Stimulated activated CD8-positive, alpha-beta memory T cell treated with anti-CD3 and anti-CD28 coated beads, Interleukin-2, amount 100 ng/mL, for 1 hour (primary cell): Measurements from ENCODE around the gene NKG7.
A peak's percentile ranks its signal among the peaks of the same experiment; 100 is the strongest.

Source experiments
- DNase-seq, 2 donors: peaks; one replicate each; pipeline ENCODE4 v3.0.0-alpha.2; 2020; ENCODE audit warnings: low read depth in 2 of 2

NKG7 gene

DNA sequence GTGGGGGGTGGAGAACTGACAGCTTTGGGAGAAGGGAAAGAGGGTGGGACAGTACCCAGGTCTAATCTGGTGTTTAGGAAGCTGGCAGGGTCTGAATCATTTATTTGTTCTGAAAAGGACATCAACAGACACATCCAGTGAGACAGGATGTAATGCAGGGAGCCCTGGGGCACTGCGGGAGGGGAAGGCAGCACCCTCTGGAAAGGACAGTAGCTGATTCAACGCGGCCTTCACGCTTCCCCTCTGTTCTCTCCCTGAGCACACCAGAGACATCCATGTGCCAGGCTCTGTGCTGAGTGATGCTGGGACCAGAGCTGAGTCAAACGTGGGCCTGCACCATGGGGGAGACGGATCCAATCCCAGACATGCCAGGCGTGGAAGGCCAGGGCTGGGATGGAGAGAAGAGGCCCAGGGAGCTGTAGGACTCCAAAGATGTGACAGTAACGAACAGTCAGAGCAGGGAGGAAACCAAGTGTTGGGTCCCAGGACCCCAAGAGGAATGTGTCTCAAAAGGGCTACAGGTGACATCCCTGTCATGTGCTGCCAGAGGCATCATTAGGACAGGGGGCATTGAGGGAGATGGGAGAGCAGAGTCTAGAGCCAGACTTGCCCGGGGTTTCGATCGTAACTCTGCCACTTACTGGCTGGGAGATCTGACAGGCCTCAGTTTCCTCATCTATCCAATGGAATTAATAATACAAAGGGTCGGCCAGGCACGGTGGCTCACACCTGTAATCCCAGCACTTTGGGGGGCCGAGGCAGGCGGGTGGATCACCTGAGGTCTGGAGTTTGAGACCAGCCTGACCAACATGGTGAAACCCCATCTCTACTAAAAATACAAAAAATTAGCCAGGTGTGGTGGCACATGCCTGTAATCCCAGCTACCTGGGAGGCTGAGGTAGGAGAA, 8.0 kb downstream of the NKG7 start:
- DNase-seq: no peak

DNA sequence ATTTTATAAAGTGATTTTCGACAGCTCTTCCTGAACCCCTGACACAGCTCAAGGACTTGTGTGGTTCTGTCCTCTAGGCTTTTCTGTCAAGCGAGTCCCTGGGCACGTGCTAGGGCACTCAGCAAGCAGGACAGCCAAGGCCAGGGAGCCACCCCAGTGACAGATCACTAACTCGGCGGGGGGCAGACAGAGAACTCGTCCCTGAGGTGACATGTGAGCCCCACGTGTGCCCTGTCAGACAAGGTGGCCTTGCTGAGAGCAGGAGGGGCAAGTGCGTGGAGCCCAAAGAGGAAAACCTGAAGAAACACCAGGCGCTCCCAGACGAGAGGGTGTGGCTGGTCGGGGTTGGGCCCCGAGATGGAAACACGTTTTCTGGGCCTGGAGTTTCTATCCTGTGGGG, 11.2 kb downstream of the NKG7 start:
- DNase-seq: no peak

GRCh38 chr19:51359294-51359693, 13.2 kb downstream of the NKG7 start:
- no peak for DNase-seq

DNA sequence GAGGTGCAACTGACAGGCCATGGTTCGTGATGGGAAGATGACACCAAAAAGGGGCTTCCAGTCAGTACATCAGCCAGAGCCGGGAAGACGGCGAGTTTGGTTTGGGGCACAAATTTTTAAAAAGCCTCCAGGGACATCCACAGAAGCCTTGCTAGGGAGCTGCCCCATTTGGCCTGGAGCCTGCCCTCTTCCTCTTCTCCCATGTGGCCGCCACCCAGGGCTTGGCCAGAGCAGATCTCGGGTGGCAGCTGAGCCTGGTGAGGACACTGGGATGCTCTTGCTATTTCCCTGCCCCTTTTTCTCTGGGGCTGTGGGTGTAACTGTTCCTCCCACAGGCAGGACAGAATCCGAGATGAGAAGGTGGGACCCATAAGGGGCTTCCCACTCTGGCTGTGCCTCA, 14.5 kb downstream of the NKG7 start:
- no peak for DNase-seq

DNA sequence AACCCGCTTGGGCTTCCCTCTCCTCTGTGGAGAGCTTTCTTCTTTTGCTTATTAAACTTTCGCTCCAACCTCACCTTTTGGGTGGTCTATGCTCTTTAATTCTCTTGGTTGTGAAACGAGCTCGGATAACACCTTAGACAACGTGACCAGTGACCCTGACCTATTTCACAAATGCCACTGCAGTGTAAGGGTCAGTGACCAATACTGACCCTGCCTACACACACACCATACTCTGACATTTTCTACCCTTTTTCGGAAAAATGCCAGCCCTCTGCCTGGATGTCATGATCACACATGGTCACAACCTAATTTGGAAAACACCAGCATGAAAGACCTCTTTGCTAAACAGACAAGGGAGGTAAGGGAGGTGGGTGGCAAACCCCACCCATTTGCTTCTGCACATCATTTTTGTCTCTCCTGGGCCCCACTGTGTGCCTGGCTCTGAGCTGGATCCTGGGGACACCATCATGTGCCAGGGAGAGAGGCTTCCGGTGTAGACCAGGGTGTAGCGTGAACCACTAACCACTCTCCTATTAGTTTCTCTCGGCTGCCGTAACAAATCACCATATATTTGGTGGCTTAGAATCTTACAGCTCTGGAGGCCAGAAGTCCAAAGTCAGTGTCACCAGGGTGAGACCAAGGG, 16.2 kb downstream of the NKG7 start:
- DNase-seq: no peak

DNA sequence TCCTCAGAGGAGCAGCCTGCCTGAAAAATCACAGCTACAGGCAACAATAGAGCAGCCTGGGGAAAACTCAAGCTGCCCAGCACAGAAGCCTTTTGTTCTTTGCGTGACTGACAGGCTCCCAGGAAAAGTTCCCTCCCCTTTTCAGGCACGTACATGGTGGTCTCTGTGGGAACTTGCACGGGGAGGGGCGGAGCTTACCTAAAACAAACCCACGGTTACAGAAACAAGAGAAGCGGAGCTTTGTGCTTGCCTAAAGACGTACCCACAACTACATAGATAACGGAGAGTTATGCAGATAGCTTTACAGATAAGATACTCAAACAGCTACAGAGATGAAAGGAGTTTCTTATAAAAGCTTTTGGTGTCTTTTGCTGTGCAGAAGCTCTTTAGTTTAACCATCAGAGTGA, 17.7 kb downstream of the NKG7 start:
- no peak for DNase-seq

DNA sequence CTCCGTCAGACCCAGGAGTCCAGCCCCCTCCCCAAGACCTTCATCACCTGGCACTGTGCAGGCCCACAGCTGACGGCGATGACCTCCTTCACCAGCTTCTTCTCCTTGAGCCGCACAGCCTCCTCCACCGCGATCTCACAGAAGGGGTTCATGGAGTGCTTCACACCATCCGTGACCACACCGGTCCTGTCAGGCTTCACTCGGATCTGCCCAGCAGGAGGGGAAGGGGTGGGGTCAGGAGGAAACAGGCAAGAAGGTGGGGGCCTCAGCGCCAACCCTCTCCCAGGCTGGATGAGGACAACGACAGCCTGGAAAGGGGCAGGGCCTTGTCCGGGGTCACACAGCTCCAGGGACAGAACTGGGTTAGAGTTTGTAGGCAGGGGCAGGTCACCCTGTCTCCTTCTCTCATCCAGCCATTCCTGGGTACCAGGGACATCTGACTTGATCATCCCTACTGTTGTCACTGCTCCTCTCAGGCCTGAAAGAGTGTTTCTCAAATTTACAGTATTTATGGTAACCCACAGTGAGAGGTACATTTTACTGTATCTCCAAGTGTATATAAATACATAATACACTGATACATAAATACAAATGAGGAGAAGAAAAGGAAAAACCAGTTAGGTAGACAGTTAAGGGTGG, 18.2 kb downstream of the NKG7 start:
- DNase-seq: no peak

DNA sequence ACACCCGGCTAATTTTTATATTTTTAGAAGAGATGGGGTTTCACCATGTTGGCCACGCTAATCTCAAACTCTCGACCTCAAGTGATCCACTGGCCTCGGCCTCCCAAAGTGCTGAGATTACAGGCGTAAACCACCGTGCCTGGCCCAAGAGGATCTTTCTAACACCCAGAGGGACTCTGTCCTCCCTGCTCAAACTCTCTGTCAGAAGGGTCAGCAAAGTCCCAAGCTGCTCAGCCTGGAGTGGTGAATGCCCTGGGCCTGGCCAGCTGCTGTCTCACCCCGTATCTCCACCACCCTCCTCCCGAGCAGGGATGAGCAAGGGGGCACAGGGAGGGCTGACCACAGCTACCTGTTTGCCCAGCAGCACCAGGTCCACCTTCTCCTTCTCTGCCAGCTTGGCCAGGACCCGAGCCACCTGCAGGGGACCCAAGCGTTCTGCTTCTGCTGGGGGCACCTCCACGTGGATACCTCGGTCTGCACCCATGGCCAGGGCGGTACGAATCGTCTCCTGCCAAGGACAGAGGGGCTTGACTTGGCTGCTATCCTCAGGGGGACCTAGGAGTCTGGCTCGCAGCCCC, 19.6 kb downstream of the NKG7 start:
- no peak for DNase-seq

DNA sequence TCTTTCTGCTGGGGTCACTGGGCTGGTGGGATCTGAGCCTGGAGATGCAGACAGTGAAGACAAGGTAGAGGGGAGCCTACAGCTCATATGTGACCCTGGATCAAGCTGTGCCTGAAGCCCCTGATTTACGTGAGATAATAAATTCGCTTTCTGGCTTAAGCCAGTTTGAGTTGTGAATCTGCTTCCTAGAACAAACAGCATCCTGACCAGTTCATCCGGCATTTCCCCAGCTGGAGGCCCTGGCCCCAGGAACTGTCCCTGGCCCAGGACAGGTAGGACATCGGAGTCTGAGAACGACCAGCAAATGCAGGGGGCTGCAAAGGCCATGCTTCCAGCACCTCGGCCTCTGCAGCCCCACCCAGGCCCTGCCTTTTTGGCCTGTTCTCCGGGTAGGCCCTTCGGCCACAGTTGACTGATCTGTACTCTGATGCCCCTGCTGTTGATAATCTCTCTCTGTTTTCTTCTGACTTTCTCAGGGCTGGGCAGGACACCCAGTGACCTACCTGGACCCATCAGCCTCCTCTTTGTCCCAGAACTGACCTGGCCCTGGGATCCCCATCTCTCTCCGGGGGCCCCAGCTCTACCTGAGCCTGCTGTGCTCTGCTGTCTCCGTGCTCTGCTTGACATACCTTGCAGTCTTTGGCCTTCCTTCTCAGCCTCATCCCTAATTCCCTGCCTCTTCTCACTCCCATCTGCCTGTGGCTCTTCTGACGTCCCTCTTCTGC, 21.0 kb downstream of the NKG7 start:
- DNase-seq: no peak

DNA sequence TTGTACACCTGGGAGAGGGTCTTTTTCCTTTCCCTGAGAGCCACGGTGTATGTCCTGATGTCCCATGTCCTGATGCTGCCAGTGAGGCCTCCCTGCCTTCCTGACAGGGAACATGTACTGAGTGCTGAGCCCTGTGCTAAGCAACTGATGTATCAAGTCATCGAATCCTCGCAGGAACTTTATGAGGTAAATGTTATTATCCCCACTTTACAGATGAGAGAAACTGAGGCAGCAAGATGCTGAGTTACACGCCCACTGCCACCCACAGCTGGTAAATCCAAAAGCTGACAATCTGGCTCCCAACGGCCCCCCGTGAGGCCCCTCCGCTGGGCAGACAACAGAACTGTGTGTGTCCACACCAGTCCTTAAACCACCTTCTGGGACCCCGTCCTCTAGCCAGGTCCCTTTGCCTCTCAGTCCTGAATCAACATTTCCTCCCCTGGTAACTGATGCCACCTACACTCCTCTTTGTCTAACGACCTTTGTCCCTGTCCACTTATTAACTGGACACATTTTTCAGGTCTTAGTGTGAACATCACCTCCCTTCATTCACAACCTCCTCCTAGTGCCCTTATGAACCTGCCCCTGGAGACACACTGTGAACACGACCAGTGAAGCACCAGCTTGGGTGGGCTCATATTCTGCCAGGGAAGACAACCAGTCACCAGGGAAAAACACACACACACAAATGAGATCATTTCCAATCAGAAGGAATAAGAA, 25.1 kb downstream of the NKG7 start:
- no peak for DNase-seq

DNA sequence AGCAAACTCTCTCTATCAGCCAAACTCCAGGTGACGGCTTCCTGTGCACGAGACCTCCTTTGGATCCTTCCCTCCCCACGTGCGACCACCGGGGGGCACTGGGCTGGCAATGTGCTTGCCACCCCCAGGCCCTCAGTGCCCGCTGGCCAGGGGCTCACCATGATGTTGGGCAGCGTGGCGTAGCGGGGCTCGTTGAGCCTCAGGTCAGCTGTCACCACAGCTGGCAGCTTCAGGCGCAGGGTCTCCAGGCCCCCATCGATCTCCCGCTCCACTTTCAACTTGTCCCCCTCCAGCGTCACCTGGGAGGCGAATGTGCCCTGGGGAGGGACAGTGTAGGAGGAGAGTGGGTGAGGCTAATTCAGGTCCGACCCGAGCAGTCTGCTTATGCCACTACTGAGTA, 25.7 kb downstream of the NKG7 start:
- DNase-seq: no peak

DNA sequence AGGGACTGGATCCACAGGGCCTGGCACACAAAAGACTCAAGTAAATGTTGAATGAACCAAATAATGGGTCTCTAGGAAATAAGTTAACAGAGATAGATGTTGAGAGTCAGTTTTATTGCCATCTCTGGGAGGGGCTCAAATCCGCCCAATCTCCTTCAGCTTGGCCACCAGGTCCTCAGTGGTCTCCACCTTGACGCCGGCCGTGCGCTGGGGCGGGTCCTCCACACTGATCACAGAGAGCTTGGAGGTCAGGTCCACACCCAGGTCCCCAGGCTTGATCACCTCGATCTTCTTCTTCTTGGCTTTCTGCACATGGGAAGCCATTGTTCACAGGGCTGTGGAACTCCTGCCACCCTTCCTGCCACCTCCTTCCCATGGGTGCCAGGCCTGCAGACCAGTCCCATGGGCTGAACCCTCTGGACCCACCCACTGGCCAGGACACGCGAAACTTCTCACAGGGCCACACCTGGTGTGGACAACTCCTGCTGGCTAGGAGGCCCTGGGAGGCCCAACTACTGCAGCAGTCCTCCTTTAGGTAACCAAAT, 27.3 kb downstream of the NKG7 start:
- DNase-seq: no peak

DNA sequence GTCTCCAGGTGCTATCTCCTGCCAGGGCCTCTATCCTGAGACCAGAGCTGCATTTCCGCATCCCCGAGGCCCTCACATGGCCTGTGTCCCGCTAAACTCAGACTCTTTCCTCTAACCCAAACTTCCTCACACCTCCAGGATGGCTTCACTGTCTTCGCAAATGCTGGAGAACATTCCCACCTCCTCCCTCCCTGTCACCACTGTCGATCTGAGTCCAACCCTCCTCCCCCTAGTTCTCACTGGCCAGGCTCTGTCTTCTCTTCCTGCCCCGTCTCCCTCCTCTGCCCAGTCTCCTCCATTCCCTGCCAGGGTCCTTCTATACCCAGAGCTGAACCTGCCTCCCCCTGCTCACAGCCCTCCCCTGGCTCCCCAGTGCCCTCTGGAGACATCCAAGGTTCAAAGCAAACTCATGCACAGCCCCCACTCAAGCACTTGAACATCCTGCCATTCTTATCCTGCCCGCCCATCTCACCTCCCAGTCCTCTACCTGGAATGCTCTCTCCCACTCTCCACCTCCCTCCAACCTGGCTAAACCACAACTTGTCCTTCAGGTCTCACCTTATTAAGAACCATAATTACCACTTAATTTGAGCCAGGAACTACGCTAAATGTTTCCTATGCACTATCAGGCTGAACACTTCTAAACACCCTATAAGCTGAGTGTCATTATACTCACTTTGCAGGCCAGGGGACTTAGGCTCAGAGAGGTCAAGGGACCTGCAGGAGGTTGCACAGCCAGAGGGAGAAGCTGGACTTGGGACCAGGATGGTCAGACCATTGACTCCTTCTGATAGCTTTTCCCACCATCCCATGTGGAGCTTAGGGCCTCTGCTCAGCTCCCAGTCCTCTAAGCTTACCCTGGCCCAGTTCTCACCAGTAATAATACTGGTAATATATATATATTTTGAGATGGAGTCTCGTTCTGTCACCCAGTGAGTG, 29.6 kb downstream of the NKG7 start:
- no peak for DNase-seq

GRCh38 chr19:51341976-51342580, 30.4 kb downstream of the NKG7 start, which contains the start of gene VSIG10L:
VSIG10L (minus strand) TSS chr19:51342139; CDS start chr19:51342124, 15 bp downstream.
- no peak for DNase-seq

DNA sequence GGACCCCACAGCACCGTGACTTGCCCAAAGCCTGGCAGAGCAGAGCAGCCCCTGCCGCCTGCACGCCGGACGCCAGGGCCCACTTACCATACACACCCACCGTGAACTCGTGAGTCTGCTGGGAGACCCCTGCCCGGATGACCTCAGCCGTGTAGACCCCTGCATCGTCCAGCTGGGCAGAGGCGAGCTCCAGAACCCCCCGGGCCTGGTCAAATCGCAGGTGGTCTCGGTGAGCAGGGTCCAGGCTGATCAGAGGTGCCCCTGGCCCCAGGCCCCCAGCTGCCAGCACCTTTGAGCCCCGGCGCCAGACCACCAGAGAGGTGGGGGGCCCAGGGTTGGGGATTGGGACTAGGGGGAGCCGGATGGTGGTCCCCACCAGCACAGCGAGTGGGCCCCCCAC, 31.4 kb downstream of the NKG7 start:
- no peak for DNase-seq

GRCh38 chr19:51339687-51340656, 32.5 kb downstream of the NKG7 start:
- DNase-seq: peak; percentile 78 to 81

DNA sequence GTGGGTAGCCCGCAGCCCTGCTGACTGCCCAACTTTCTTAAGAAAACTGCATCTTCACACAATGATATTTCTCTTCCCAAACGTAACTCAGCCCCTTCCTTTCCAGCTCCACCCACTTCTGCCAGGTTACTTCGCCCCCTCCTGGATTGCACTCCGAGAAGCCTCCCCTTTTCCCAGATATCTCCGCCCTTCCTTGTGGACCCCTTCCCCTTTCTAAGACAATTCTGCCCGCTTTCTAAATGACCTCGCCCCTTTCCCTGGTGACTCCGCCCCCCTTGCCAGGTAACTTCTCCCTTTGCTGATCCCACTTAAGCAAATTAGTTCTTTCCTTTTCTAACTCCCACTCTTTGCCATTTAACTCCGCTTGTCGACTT, 33.2 kb downstream of the NKG7 start:
- DNase-seq: no peak
